Keratinocyte (primary cell): Measurements from ENCODE around the gene PTPN14. TPM values are rescaled to one million over a fixed set of nuclear protein-coding genes. Genes with fewer than 3 reads are reported as not detected.
A peak's percentile ranks its signal among the peaks of the same experiment; 100 is the strongest.

Source experiments
- DNase-seq: peaks from one replicate; pipeline ENCODE4 v3.0.0-alpha.2; 2011; ENCODE audit warnings: low read depth, missing footprints, low spot score
- FAIRE-seq: peaks from 2 replicates; lab custom pipeline; 2011; peaks lifted over from hg19 to GRCh38; lab: Jason Lieb, UNC
- H2AFZ ChIP-seq: 2 replicates; pipeline ENCODE4 v1.6.0; 2012; ENCODE audit warnings: low read length, control low read depth, inconsistent platforms; ENCODE audit not compliant: control insufficient read depth
- H3K27ac ChIP-seq: 2 replicates; pipeline ENCODE4 v1.5.1; 2011; ENCODE audit warnings: low read length; ENCODE audit not compliant: control insufficient read depth, insufficient read depth
- H3K27me3 ChIP-seq: 3 replicates; pipeline ENCODE4 v1.6.0; 2011; ENCODE audit warnings: low read length; ENCODE audit not compliant: control insufficient read depth, insufficient read depth; ENCODE audit errors: extremely low read depth
- H3K36me3 ChIP-seq, 2 experiments: 2 replicates in 1 of 2; 3 replicates in 1 of 2; pipeline ENCODE4 v1.5.1; 2011; ENCODE audit warnings: low read length in 2 of 2, mild to moderate bottlenecking in 1 of 2; ENCODE audit not compliant: control insufficient read depth in 2 of 2, insufficient read depth in 2 of 2; ENCODE audit errors: extremely low read depth in 1 of 2
- H3K4me1 ChIP-seq: 3 replicates; pipeline ENCODE4 v1.5.1; 2011; ENCODE audit warnings: low read length; ENCODE audit not compliant: control insufficient read depth, insufficient read depth; ENCODE audit errors: extremely low read depth
- H3K4me2 ChIP-seq: 3 replicates; pipeline ENCODE4 v1.6.0; 2011; ENCODE audit warnings: low read depth, low read length; ENCODE audit not compliant: control insufficient read depth, insufficient read depth; ENCODE audit errors: extremely low read depth
- H3K4me3 ChIP-seq, 3 experiments: fragments of 200-600 bp in 1 of 3; sonication (generic) in 1 of 3; 2 replicates in 2 of 3; 3 replicates in 1 of 3; pipeline ENCODE4 v1.5.1; 2011 to 2016; ENCODE audit warnings: low read length in 3 of 3, mild to moderate bottlenecking in 3 of 3, control low read depth in 2 of 3, inconsistent platforms in 1 of 3, low read depth in 1 of 3, mixed read lengths in 1 of 3, mixed run types in 1 of 3, moderate library complexity in 1 of 3; ENCODE audit not compliant: control insufficient read depth in 2 of 3, insufficient read depth in 2 of 3; ENCODE audit errors: extremely low read depth in 1 of 3
- H3K79me2 ChIP-seq: 2 replicates; pipeline ENCODE4 v1.6.0; 2012; ENCODE audit warnings: low read length; ENCODE audit not compliant: control insufficient read depth, insufficient read depth
- H3K9ac ChIP-seq: 3 replicates; pipeline ENCODE4 v1.6.0; 2011; ENCODE audit warnings: low read length; ENCODE audit not compliant: control insufficient read depth, insufficient read depth; ENCODE audit errors: extremely low read depth
- H3K9me1 ChIP-seq: 3 replicates; pipeline ENCODE4 v1.6.0; 2011; ENCODE audit warnings: low read length; ENCODE audit not compliant: control insufficient read depth, insufficient read depth; ENCODE audit errors: extremely low read depth
- H3K9me3 ChIP-seq: 2 replicates; pipeline ENCODE4 v1.5.1; 2012; ENCODE audit warnings: low read depth, low read length; ENCODE audit not compliant: control insufficient read depth
- H4K20me1 ChIP-seq: 3 replicates; pipeline ENCODE4 v1.6.0; 2011; ENCODE audit warnings: low read length; ENCODE audit not compliant: control insufficient read depth, insufficient read depth; ENCODE audit errors: extremely low read depth
- EZH2 ChIP-seq: IDR thresholded peaks from one replicate; pipeline ENCODE4 v1.6.1; 2012; ENCODE audit warnings: inconsistent platforms, mild to moderate bottlenecking, low read length, moderate library complexity
- dilution Hi-C: fragments of 300-500 bp; cut with MboI; formaldehyde crosslinking; loops from one replicate; pipeline ENCODE4 v1.7.0; 2020; ENCODE audit warnings: low sequenced_read_pairs; ENCODE audit not compliant: extremely low pct_ligation_motif_present
- polyA plus RNA-seq, 5 experiments: library from polyadenylated mRNA; depleted of rRNA in 3 of 5; stranded (reverse) in 3 of 5; stranded (forward) in 1 of 5; unstranded in 1 of 5; fragments of >200 nt; gene quantifications; 1 replicate in 1 of 5; 2 replicates in 3 of 5; 3 replicates in 1 of 5; pipeline versions ENCODE4 v1.2.1 to v1.2.3, GENCODE V29; 2011 to 2012; ENCODE audit warnings: missing spikeins in 2 of 5, low read depth in 1 of 5, low replicate concordance in 1 of 5
- TF ChIP-seq, protein P1 (sequence below), 3 experiments: IDR thresholded peaks in 1 of 3; conservative IDR thresholded peaks in 1 of 3; optimal IDR thresholded peaks in 1 of 3; 2 replicates in 2 of 3; 3 replicates in 1 of 3; pipeline versions ENCODE3 to v1.5.1; 2011; ENCODE audit warnings: low read length in 3 of 3, mild to moderate bottlenecking in 3 of 3, moderate library complexity in 2 of 3, control low read depth in 1 of 3, inconsistent platforms in 1 of 3; ENCODE audit not compliant: insufficient read depth in 2 of 3; ENCODE audit errors: extremely low read depth in 1 of 3

PTPN14 gene
- polyA plus RNA-seq, 1 donor (not counting 4 experiments of a cell fraction or from before 2014, with no cell fraction given) = 29.9 TPM

DNA sequence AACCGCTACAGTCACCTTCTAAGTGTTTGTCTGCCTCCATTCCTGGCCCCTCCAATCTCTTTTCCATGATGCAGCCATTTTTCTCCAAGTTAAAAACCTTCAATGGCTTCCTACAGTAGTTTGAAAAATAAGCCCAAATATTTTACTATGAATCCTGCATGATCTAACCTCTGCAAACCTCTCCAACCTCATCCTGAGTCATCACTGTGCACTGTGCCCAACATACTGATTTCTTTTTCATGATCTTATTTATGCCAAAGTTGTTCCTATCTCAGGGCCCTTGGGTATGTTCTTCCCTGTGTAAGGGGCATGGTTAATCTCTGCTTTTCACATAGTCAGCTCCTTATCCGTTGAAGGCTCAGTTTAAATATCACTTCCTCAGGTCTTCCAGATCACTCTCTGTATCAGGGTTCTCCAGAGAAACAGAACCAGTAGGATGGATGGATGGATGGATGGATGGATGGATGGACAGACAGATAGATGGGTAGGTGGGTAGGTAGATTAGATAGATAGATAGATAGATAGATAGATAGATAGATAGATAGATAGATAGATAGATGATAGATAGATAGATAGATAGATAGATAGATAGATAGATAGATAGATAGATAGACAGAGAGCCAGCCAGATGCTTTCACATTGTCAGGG lies 18.1 kb upstream of the PTPN14 start:
- TF ChIP-seq, protein P1, sequence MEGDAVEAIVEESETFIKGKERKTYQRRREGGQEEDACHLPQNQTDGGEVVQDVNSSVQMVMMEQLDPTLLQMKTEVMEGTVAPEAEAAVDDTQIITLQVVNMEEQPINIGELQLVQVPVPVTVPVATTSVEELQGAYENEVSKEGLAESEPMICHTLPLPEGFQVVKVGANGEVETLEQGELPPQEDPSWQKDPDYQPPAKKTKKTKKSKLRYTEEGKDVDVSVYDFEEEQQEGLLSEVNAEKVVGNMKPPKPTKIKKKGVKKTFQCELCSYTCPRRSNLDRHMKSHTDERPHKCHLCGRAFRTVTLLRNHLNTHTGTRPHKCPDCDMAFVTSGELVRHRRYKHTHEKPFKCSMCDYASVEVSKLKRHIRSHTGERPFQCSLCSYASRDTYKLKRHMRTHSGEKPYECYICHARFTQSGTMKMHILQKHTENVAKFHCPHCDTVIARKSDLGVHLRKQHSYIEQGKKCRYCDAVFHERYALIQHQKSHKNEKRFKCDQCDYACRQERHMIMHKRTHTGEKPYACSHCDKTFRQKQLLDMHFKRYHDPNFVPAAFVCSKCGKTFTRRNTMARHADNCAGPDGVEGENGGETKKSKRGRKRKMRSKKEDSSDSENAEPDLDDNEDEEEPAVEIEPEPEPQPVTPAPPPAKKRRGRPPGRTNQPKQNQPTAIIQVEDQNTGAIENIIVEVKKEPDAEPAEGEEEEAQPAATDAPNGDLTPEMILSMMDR (optimal IDR thresholded peaks at IDR 0.05 in 1 of 3, IDR thresholded peaks at IDR 0.05 in 1 of 3, conservative IDR thresholded peaks at IDR 0.05 in 1 of 3; ENCODE audit: extremely low read depth in 1 of 3, insufficient read depth in 2 of 3, low read length in 3 of 3) = no peak
- no peak for TF ChIP-seq EZH2
- H4K20me1 ChIP-seq = no peaks in the 10 kb centered on the region
- H3K79me2 ChIP-seq = no peaks in the 10 kb centered on the region
- peak overlapping the region; percentile 68 for H3K4me2 ChIP-seq
- no peak for DNase-seq
- no peaks in the 10 kb centered on the region for H3K36me3 ChIP-seq
- peak overlapping the region; percentile 89 for H3K27ac ChIP-seq
- dilution Hi-C loops = no loop called here
- H3K4me3 ChIP-seq = peak overlapping the region in 1 of 3 experiments; percentile 45
- peaks cover 79% of the 10 kb centered on the region for H3K4me1 ChIP-seq
- peak overlapping the region; percentile 84 for H2AFZ ChIP-seq
- H3K27me3 ChIP-seq = no peaks in the 10 kb centered on the region
- FAIRE-seq = peak; percentile 92
- H3K9me3 ChIP-seq = no peaks in the 10 kb centered on the region
- H3K9ac ChIP-seq = peak overlapping the region; percentile 51
- no peaks in the 10 kb centered on the region for H3K9me1 ChIP-seq

DNA sequence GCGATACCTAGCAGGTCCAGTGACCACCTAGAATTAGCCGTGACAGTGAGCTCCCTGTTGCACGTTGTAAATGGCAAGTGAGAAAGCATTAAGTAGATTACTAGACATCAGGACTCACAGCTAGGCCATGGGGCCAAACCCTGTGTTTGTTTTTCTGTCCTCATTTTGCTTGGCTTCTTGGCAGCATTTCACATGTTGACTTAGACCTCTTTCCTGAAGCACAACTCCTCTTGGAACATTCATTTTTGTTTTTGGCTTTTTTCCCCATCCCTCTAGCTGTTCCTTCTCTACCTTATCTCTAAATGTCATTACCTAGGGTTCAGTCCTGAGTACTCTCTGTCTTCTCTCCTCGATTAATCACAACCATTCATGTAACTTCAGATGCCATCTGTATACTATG lies 16.9 kb upstream of the PTPN14 start:
- Histone ChIP-seq H3K27ac (peak overlapping the region; percentile 15), H3K4me3 (no peak overlapping the region), H3K36me3 (no peaks in the 10 kb centered on the region), H3K79me2 (no peaks in the 10 kb centered on the region), H3K9ac (no peak overlapping the region), H3K27me3 (no peaks in the 10 kb centered on the region), H3K9me3 (no peaks in the 10 kb centered on the region), H4K20me1 (no peaks in the 10 kb centered on the region), H3K4me2 (no peak overlapping the region), H3K4me1 (peaks cover 70% of the 10 kb centered on the region), H2AFZ (no peak overlapping the region), H3K9me1 (no peaks in the 10 kb centered on the region)
- FAIRE-seq (no peak), DNase-seq (no peak)
- dilution Hi-C loops = no loop called here
- TF ChIP-seq, protein P1 (optimal IDR thresholded peaks at IDR 0.05 in 1 of 3, IDR thresholded peaks at IDR 0.05 in 1 of 3, conservative IDR thresholded peaks at IDR 0.05 in 1 of 3; ENCODE audit: extremely low read depth in 1 of 3, insufficient read depth in 2 of 3, low read length in 3 of 3) = no peak
- TF ChIP-seq EZH2 = no peak
